BLaER1 (cell line): ENCODE data around the gene OR4C46.
"Not testable (repeated sequence)": the region's sequence is repeated elsewhere in the genome, so short reads cannot be mapped to it uniquely, and the experiment has no call there.

Experiments used
- H3K27ac ChIP-seq: shearing (Covaris generic); formaldehyde crosslinking; 2 replicates; pipeline ENCODE4 v1.8.1; 2022
- H3K27me3 ChIP-seq: shearing (Covaris generic); formaldehyde crosslinking; 2 replicates; pipeline ENCODE4 v1.8.1; 2022
- H3K36me3 ChIP-seq: shearing (Covaris generic); formaldehyde crosslinking; 2 replicates; pipeline ENCODE4 v1.8.1; 2022
- H3K4me1 ChIP-seq: shearing (Covaris generic); formaldehyde crosslinking; 2 replicates; pipeline ENCODE4 v1.8.1; 2022
- H3K4me2 ChIP-seq: shearing (Covaris generic); formaldehyde crosslinking; 2 replicates; pipeline ENCODE4 v1.8.1; 2022
- H3K4me3 ChIP-seq: shearing (Covaris generic); formaldehyde crosslinking; 2 replicates; pipeline ENCODE4 v1.8.1; 2022
- H3K9ac ChIP-seq: shearing (Covaris generic); formaldehyde crosslinking; 2 replicates; pipeline ENCODE4 v1.8.1; 2022
- H3K9me3 ChIP-seq: shearing (Covaris generic); formaldehyde crosslinking; 2 replicates; pipeline ENCODE4 v1.8.1; 2022
- H4K20me1 ChIP-seq: shearing (Covaris generic); formaldehyde crosslinking; 2 replicates; pipeline ENCODE4 v1.8.1; 2022
- Cebpa-rat ChIP-seq: shearing (Covaris generic); IDR thresholded peaks from 2 replicates; pipeline ENCODE4 v1.8.1; 2022

The OR4C46 gene

GRCh38 chr11:54603898-54604297 is at the start of gene OR4C46:
Gene OR4C46 (minus strand): TSS chr11:54603998. CDS start chr11:54603998, 0 bp downstream.
- Histone ChIP-seq H3K4me2 (no peak within 1 kb of the TSS), H3K9ac (no peak within 1 kb of the TSS), H3K27me3 (no peaks in the 10 kb centered on the region), H3K36me3 (no peaks in the 10 kb centered on the region), H3K9me3 (no peaks in the 10 kb centered on the region), H3K4me1 (no peaks in the 10 kb centered on the region), H4K20me1 (no peaks in the 10 kb centered on the region), H3K4me3 (no peak within 1 kb of the TSS), H3K27ac (no peak within 1 kb of the TSS)
- TF ChIP-seq Cebpa-rat = no peak

- H4K20me1 ChIP-seq, H3K4me1 ChIP-seq, H3K27ac ChIP-seq, H3K9me3 ChIP-seq, H3K27me3 ChIP-seq, H3K36me3 ChIP-seq, H3K4me3 ChIP-seq, H3K9ac ChIP-seq, H3K4me2 ChIP-seq: not testable (repeated sequence)
Observed at GRCh38 chr11:54645606-54646005, 41.8 kb upstream of the OR4C46 start.

GRCh38 chr11:54561439-54561838 is 42.4 kb downstream of the OR4C46 start:
- not testable (repeated sequence) for H3K27ac ChIP-seq, H3K4me1 ChIP-seq, H4K20me1 ChIP-seq, H3K27me3 ChIP-seq, H3K36me3 ChIP-seq, H3K4me2 ChIP-seq, H3K9ac ChIP-seq, H3K4me3 ChIP-seq
- H3K9me3 ChIP-seq = peaks cover 43% of the 10 kb centered on the region

GRCh38 chr11:54558919-54559318 is 44.9 kb downstream of the OR4C46 start:
- H3K4me2 ChIP-seq = no peak overlapping the region
- TF ChIP-seq Cebpa-rat = no peak
- H3K9me3 ChIP-seq = peaks cover 46% of the 10 kb centered on the region
- H3K4me3 ChIP-seq = no peak overlapping the region; the same call in 1 of the 2 replicates
- H3K36me3 ChIP-seq = no peaks in the 10 kb centered on the region
- H4K20me1 ChIP-seq = no peaks in the 10 kb centered on the region
- no peaks in the 10 kb centered on the region for H3K27me3 ChIP-seq
- no peak overlapping the region for H3K27ac ChIP-seq
- H3K4me1 ChIP-seq = no peaks in the 10 kb centered on the region
- H3K9ac ChIP-seq = no peak overlapping the region

GRCh38 chr11:54558407-54558806 is 45.4 kb downstream of the OR4C46 start:
- TF ChIP-seq Cebpa-rat = no peak
- peaks cover 46% of the 10 kb centered on the region for H3K9me3 ChIP-seq
- no peaks in the 10 kb centered on the region for H3K4me1 ChIP-seq
- no peak overlapping the region for H3K27ac ChIP-seq
- no peak overlapping the region for H3K4me3 ChIP-seq
- no peaks in the 10 kb centered on the region for H3K27me3 ChIP-seq
- no peaks in the 10 kb centered on the region for H3K36me3 ChIP-seq
- no peaks in the 10 kb centered on the region for H4K20me1 ChIP-seq
- H3K9ac ChIP-seq = no peak overlapping the region
- H3K4me2 ChIP-seq = no peak overlapping the region
